Hepatocyte (in vitro differentiated cells): ENCODE measurements around the gene SUPT20HL1.

ENCODE experiments used
- EZH2 ChIP-seq: fragments of 200-600 bp; sonication (generic); IDR thresholded peaks from 2 replicates; pipeline ENCODE4 v1.6.1; 2016; ENCODE audit warnings: antibody characterized with exemption, mild to moderate bottlenecking, borderline replicate concordance
- TF ChIP-seq, protein P1 (sequence below): fragments of 200-600 bp; sonication (generic); IDR thresholded peaks from 2 replicates; pipeline ENCODE4 v1.5.1; 2016; ENCODE audit warnings: antibody characterized with exemption, mild to moderate bottlenecking; ENCODE audit not compliant: poor library complexity

DNA sequence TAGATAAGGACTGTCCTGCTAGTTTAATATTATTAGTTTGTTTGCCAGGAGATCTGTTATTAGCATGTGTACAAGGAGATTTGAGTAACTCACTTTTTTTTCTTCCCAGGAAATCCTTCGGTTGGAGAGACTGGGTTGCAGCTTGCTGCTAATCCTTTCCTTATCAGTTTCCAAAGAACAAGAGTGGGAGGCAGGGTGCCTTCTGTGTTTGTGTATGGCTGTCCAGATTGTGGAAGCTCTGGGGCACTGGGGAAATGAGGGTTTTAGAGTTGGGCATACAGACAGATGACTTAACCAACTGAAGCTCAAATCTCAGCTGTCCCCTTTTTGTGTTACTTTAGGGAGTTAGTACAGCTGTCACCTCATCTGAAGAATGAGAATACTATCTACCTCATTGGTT, 12.6 kb upstream of the SUPT20HL1 start:
- TF ChIP-seq, protein P1, sequence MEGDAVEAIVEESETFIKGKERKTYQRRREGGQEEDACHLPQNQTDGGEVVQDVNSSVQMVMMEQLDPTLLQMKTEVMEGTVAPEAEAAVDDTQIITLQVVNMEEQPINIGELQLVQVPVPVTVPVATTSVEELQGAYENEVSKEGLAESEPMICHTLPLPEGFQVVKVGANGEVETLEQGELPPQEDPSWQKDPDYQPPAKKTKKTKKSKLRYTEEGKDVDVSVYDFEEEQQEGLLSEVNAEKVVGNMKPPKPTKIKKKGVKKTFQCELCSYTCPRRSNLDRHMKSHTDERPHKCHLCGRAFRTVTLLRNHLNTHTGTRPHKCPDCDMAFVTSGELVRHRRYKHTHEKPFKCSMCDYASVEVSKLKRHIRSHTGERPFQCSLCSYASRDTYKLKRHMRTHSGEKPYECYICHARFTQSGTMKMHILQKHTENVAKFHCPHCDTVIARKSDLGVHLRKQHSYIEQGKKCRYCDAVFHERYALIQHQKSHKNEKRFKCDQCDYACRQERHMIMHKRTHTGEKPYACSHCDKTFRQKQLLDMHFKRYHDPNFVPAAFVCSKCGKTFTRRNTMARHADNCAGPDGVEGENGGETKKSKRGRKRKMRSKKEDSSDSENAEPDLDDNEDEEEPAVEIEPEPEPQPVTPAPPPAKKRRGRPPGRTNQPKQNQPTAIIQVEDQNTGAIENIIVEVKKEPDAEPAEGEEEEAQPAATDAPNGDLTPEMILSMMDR: no peak
- TF ChIP-seq EZH2: no peak
